HL-60 (cell line): ENCODE results near the gene INSIG1.

Source experiments
- CTCF ChIP-seq: IDR thresholded peaks from one replicate; pipeline ENCODE4 v1.5.1; 2011; ENCODE audit warnings: low read length, control low read depth, inconsistent platforms; ENCODE audit not compliant: insufficient read depth
- POLR2AphosphoS5 ChIP-seq: IDR thresholded peaks from 2 replicates; pipeline ENCODE4 v1.6.1; 2012; ENCODE audit warnings: low read depth

DNA sequence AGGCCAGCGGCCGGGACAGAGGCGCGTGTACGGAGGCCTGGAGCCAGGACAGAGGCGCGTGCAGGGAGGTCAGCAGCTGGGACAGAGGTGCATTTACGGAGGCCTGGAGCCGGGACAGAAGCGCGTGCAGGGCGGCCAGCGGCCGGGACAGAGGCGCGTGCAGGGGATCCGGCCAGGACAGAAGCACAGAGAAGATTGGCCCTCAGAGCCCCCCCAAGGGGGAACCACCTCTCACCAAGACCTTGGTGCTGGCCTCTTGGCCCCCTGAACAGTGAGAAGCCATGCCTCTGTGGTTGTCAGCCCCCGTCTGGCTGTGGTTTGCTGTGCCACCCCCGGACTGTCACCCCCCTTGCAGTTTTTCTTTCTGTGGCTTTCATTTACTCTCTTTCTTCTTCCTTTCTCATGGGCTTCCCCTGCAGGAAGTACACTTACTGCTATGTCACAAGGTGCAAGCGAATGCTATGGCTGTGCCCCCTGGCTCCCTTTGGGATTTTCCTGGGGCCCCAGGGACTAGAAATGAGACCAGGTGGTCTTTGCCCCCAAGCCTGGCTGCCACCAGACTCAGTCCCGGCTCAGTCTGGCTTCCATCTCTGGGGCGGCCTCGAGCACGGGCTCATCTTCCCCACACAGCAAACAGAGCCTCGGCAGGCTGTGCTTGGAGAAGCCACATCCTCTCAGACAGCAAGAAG is 41.1 kb downstream of the INSIG1 start:
- TF ChIP-seq CTCF (no peak), POLR2AphosphoS5 (no peak)
